ENCODE results near the gene CCNJ. TPM values are rescaled to one million over a fixed set of nuclear protein-coding genes. Genes with fewer than 3 reads are reported as not detected.

The CCNJ gene
- total and polyA plus RNA-seq, 9 of the 15 experiments (the other 6 are each of a cell fraction or from before 2014, with no cell fraction given) = 0.69 to 15.7 (median 9.2) TPM

- TF ChIP-seq CTCF (IDR thresholded peaks at IDR 0.05 in 2 of 3, conservative IDR thresholded peaks at IDR 0.05 in 1 of 3; ENCODE audit: insufficient read depth in 2 of 3, low read depth in 1 of 3, low read length in 3 of 3) (peak in 2 of 3 experiments; percentile 13 to 29; a peak in 2 of 6 replicates), ARID2 (IDR thresholded peaks at IDR 0.05) (no peak), NBN (IDR thresholded peaks at IDR 0.05; ENCODE audit: low read depth) (peak; percentile 23), JUND (IDR thresholded peaks at IDR 0.05; ENCODE audit: borderline replicate concordance, low read depth, low read length) (peak; percentile 77), JUND (tag; IDR thresholded peaks at IDR 0.05; ENCODE audit: borderline replicate concordance, low read depth, low read length) (peak; percentile 15; the same call in 1 of the 3 replicates), SMAD2 (IDR thresholded peaks at IDR 0.05; ENCODE audit: low read depth, low read length) (no peak), SMARCA5 (IDR thresholded peaks at IDR 0.05) (no peak), CXXC5 (CRISPR knock-in tag; IDR thresholded peaks at IDR 0.05) (peak; percentile 61; the same call in 1 of the 2 replicates), LARP7 (IDR thresholded peaks at IDR 0.05) (no peak), NFIC (IDR thresholded peaks at IDR 0.05) (peak; percentile 30), MBD1 (CRISPR knock-in tag; IDR thresholded peaks at IDR 0.05) (no peak), ZNF507 (tag; conservative IDR thresholded peaks at IDR 0.05) (no peak), ELF4 (CRISPR knock-in tag; IDR thresholded peaks at IDR 0.05) (peak; percentile 83), RBM17 (IDR thresholded peaks at IDR 0.05; ENCODE audit: borderline replicate concordance, low read depth, low read length) (no peak), TCF3 (CRISPR knock-in tag; IDR thresholded peaks at IDR 0.05) (0 out of 2 replicates have a peak, but pooled peaks have one; percentile 16), ZNF224 (CRISPR knock-in tag; IDR thresholded peaks at IDR 0.05) (no peak), TAF9B (IDR thresholded peaks at IDR 0.05; ENCODE audit: partially characterized antibody) (peak; percentile 92), THRA (IDR thresholded peaks at IDR 0.05) (no peak), POLR2H (tag; IDR thresholded peaks at IDR 0.05; ENCODE audit: low read depth) (peak; percentile 88), CREBBP (IDR thresholded peaks at IDR 0.05; ENCODE audit: low read depth, low read length) (no peak), ZNF347 (CRISPR knock-in tag; IDR thresholded peaks at IDR 0.05; ENCODE audit: low read depth) (no peak), NCOA1 (IDR thresholded peaks at IDR 0.05; ENCODE audit: low read depth) (peak; percentile 86), SIN3A (IDR thresholded peaks at IDR 0.05; ENCODE audit: borderline replicate concordance in 2 of 2, control insufficient read depth in 1 of 2, low read depth in 2 of 2, low read length in 2 of 2) (peak; percentile 44 to 82; a peak in 2 of 4 replicates), HSF4 (CRISPR knock-in tag; IDR thresholded peaks at IDR 0.05; ENCODE audit: borderline replicate concordance) (no peak)
Measured at GRCh38 chr10:96089670-96090462, 46.5 kb downstream of the CCNJ start (continued).

Data from K562 (cell line).